ENCODE results near the gene TNFSF11.

The TNFSF11 gene

DNA sequence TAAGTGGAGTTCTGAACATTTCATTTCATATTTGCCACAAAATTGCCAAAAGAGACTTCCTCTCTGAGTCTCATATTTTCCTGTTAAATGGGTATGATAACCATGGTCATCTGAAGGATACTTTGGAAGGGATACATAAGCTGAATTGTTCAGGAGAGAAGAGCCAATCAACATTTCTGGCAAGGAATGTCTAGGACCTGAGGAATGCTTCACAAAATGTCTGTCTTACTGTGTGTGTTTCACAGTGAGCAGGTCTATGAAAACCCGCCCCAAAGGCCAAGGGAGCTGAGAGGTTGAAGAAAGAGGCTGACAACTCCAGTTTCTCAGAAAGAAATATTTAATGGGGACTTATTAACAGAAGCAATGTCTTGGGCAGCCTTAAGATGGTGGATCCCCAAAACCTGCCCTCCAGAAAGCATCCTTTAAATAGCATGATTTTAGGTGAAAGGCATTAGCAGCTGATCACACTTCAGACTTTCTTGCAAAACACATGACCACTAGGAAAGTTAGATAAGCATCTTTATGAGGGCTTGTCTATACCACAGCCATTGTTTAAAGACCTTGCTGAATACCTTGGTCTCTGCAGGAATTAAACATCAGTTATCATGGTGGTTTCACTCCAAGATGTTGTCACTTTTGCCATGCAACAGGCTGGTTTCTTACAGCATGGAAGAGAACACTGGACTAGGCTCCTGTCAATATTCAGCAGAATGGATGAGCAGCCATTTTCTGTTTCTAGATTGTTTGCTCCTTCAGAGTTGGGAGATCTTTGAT, 78.9 kb downstream of the TNFSF11 start:
- no peak for DNase-seq (ENCODE audit: low read depth)
- TF ChIP-seq, protein P1, sequence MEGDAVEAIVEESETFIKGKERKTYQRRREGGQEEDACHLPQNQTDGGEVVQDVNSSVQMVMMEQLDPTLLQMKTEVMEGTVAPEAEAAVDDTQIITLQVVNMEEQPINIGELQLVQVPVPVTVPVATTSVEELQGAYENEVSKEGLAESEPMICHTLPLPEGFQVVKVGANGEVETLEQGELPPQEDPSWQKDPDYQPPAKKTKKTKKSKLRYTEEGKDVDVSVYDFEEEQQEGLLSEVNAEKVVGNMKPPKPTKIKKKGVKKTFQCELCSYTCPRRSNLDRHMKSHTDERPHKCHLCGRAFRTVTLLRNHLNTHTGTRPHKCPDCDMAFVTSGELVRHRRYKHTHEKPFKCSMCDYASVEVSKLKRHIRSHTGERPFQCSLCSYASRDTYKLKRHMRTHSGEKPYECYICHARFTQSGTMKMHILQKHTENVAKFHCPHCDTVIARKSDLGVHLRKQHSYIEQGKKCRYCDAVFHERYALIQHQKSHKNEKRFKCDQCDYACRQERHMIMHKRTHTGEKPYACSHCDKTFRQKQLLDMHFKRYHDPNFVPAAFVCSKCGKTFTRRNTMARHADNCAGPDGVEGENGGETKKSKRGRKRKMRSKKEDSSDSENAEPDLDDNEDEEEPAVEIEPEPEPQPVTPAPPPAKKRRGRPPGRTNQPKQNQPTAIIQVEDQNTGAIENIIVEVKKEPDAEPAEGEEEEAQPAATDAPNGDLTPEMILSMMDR (IDR thresholded peaks at IDR 0.05; ENCODE audit: insufficient read depth, low read depth, low read length, missing control alignments), result no peak
- H3K4me3 ChIP-seq (ENCODE audit: low read depth, low read length), result no peak overlapping the region

DNA sequence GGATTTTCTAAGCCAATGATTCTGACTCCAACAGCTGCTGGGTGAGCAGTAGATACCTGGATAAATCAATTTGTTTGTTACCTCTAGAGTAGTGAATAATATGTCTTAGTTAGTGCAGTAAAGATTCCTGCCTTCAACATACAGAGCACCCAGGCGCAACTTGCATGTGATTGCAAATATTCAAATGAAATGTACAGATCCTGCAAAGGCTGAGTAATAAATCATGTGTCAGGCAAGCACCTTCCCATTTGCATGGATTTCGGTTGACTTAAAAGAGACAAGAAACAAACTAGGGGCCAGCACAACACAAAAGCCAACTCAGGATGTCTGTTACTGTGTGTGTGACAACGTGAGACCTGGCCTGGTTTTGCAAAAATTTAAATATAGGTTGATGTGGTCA, 79.7 kb downstream of the TNFSF11 start:
- no peak overlapping the region for H3K4me3 ChIP-seq (ENCODE audit: low read depth, low read length)
- DNase-seq (ENCODE audit: low read depth), result peak; percentile 33
- TF ChIP-seq, protein P1 (IDR thresholded peaks at IDR 0.05; ENCODE audit: insufficient read depth, low read depth, low read length, missing control alignments), result no peak

DNA sequence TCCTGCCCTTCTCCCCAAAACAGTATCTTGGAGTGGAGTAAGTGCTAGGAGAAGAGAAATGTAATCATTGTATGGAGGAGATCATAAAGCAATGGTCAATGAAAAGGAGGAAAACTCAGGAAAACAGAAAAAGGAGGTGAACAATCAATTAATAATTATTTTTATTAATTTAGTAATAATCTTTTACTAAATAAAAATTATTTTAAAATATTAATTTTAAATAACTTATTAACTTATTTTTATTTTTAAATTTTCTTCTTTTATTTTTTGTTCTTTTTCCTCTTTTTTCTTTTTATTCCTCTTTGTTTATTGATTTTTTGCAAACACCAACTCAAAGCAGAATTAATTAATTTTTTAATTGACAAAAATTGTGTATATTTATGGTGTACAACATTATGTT, 80.3 kb downstream of the TNFSF11 start:
- no peak for DNase-seq (ENCODE audit: low read depth)
- H3K4me3 ChIP-seq (ENCODE audit: low read depth, low read length), result no peak overlapping the region
- TF ChIP-seq, protein P1 (IDR thresholded peaks at IDR 0.05; ENCODE audit: insufficient read depth, low read depth, low read length, missing control alignments), result no peak

DNA sequence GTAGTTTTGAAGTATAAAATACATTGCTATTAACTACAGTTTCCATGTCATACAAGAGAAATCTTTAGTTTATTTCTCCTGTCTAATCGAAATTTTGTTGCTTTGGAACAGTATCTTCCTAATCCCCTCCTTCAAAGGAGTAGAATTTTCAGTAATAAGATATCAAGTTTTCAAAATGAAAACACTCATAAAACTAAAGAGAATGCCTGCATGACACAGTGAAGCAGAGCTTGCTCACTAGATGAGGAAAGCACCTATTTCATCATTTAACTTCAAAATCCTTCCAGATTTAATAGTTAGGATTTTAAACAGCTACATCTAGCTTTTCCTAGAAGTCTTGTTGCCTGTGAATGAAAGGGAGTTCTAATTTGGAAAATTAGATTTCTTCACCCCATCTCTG, 80.8 kb downstream of the TNFSF11 start:
- TF ChIP-seq, protein P1 (IDR thresholded peaks at IDR 0.05; ENCODE audit: insufficient read depth, low read depth, low read length, missing control alignments), result no peak
- no peak overlapping the region for H3K4me3 ChIP-seq (ENCODE audit: low read depth, low read length)
- DNase-seq (ENCODE audit: low read depth), result no peak

DNA sequence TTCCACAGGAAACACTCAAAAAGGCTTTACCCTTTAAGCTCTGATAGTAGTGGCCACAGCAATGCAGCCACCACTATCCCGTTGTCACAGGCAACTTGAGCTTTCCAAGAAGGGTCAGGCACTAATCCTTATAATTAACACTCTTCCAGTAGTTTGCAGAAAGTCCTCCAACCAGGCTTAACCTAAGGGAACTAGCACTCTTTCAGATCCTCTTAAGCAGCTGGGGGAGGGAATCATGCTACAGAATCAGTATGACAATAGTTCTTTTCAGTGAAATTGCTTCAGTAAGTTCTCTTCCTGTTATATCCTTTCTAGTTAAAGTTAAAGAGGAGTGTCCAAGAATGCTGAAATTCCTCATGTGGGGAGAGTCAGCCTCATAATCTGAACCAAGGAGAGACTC, 82.2 kb downstream of the TNFSF11 start:
- no peak overlapping the region for H3K4me3 ChIP-seq (ENCODE audit: low read depth, low read length)
- DNase-seq (ENCODE audit: low read depth), result peak; percentile 23
- TF ChIP-seq, protein P1 (IDR thresholded peaks at IDR 0.05; ENCODE audit: insufficient read depth, low read depth, low read length, missing control alignments), result no peak

DNA sequence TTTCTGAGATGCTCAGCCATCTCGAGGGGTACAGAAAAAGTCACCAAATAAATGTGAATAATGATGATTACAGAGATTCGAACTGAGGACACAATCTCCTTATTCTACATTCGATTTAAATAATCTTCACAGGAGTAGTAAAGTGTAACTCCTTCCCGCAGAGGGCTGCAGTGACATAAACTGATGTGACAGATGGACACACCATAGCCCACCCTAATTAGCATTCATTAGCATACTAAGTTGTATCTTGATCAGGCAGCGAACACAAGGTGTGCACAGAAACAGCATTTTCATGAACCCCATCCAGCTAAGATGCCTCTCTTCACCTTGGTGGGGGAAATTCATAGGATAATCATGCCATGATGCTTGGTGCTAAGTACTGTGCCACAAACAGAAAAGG, 83.0 kb downstream of the TNFSF11 start:
- no peak for DNase-seq (ENCODE audit: low read depth)
- no peak overlapping the region for H3K4me3 ChIP-seq (ENCODE audit: low read depth, low read length)
- TF ChIP-seq, protein P1 (IDR thresholded peaks at IDR 0.05; ENCODE audit: insufficient read depth, low read depth, low read length, missing control alignments), result no peak
